SU-DHL-6 (cell line): ENCODE measurements around the gene C4B.
"Not testable (repeated sequence)": the region's sequence is repeated elsewhere in the genome, so short reads cannot be mapped to it uniquely, and the experiment has no call there.

Experiments
- H2AFZ ChIP-seq: fragments of 200-600 bp; sonication (generic); 2 replicates; pipeline ENCODE4 v1.6.1; 2014; ENCODE audit warnings: low read depth, mild to moderate bottlenecking, moderate library complexity, mixed read lengths, antibody characterized with exemption, low read length; ENCODE audit not compliant: severe bottlenecking
- H3F3A ChIP-seq: fragments of 200-600 bp; shearing (Covaris generic); 2 replicates; pipeline ENCODE4 v1.6.0; 2016; ENCODE audit warnings: antibody characterized with exemption, mild to moderate bottlenecking; ENCODE audit not compliant: insufficient read depth
- H3K27ac ChIP-seq: fragments of 200-600 bp; sonication (generic); 2 replicates; pipeline ENCODE4 v1.5.1; 2016; ENCODE audit warnings: low read depth, mild to moderate bottlenecking, low read length, moderate library complexity, mixed read lengths
- H3K27me3 ChIP-seq: fragments of 200-600 bp; sonication (generic), shearing (Covaris generic); 2 replicates; pipeline ENCODE4 v1.6.0; 2014; ENCODE audit warnings: mild to moderate bottlenecking, low read length
- H3K36me3 ChIP-seq: fragments of 200-600 bp; sonication (generic); 2 replicates; pipeline ENCODE4 v1.6.1; 2014; ENCODE audit warnings: mild to moderate bottlenecking, low read length, mixed read lengths
- H3K4me2 ChIP-seq: fragments of 300-600, 200-600 bp; shearing (Covaris generic), sonication (generic); 2 replicates; pipeline ENCODE4 v1.6.0; 2014; ENCODE audit warnings: low read length, low read depth, mild to moderate bottlenecking; ENCODE audit not compliant: poor library complexity, severe bottlenecking
- H3K4me3 ChIP-seq: fragments of 200-600 bp; sonication (generic); 2 replicates; pipeline ENCODE4 v1.5.1; 2014; ENCODE audit warnings: antibody characterized with exemption, low read length, mild to moderate bottlenecking, mixed read lengths; ENCODE audit not compliant: insufficient read depth, poor library complexity, severe bottlenecking
- H3K79me2 ChIP-seq: fragments of 200-600 bp; sonication (generic); 2 replicates; pipeline ENCODE4 v1.6.1; 2014; ENCODE audit warnings: mild to moderate bottlenecking, low read length, moderate library complexity; ENCODE audit not compliant: insufficient read depth
- H3K9ac ChIP-seq: fragments of 200-600 bp; sonication (generic); 2 replicates; pipeline ENCODE4 v1.7.0; 2014; ENCODE audit warnings: mild to moderate bottlenecking, low read length
- H3K9me2 ChIP-seq: fragments of 200-600 bp; sonication (generic); replicated peaks from 2 replicates; pipeline ENCODE4 v1.6.1; 2014; ENCODE audit warnings: low read length; ENCODE audit not compliant: insufficient read depth
- H3K9me3 ChIP-seq: fragments of 200-600 bp; sonication (generic); 2 replicates; pipeline ENCODE4 v1.6.1; 2014; ENCODE audit warnings: low read length, mixed read lengths; ENCODE audit not compliant: insufficient read depth
- H4K20me1 ChIP-seq: fragments of 200-600 bp; sonication (generic); 2 replicates; pipeline ENCODE4 v1.6.1; 2014; ENCODE audit warnings: low read depth, mild to moderate bottlenecking, antibody characterized with exemption, low read length, moderate library complexity, mixed read lengths

Gene C4B

GRCh38 chr6:31994421-31994820 is 20.2 kb upstream of the C4B start:
- not testable (repeated sequence) for H3K36me3 ChIP-seq, H3F3A ChIP-seq, H2AFZ ChIP-seq, H4K20me1 ChIP-seq, H3K27ac ChIP-seq, H3K9ac ChIP-seq, H3K79me2 ChIP-seq, H3K9me2 ChIP-seq, H3K9me3 ChIP-seq, H3K4me3 ChIP-seq, H3K27me3 ChIP-seq, H3K4me2 ChIP-seq

GRCh38 chr6:31996385-31996784 is 18.2 kb upstream of the C4B start:
- H3K4me3 ChIP-seq, H3F3A ChIP-seq, H3K27me3 ChIP-seq, H3K4me2 ChIP-seq, H2AFZ ChIP-seq, H3K79me2 ChIP-seq, H3K9me2 ChIP-seq, H3K27ac ChIP-seq, H3K9ac ChIP-seq, H3K9me3 ChIP-seq, H4K20me1 ChIP-seq, H3K36me3 ChIP-seq: not testable (repeated sequence)

DNA sequence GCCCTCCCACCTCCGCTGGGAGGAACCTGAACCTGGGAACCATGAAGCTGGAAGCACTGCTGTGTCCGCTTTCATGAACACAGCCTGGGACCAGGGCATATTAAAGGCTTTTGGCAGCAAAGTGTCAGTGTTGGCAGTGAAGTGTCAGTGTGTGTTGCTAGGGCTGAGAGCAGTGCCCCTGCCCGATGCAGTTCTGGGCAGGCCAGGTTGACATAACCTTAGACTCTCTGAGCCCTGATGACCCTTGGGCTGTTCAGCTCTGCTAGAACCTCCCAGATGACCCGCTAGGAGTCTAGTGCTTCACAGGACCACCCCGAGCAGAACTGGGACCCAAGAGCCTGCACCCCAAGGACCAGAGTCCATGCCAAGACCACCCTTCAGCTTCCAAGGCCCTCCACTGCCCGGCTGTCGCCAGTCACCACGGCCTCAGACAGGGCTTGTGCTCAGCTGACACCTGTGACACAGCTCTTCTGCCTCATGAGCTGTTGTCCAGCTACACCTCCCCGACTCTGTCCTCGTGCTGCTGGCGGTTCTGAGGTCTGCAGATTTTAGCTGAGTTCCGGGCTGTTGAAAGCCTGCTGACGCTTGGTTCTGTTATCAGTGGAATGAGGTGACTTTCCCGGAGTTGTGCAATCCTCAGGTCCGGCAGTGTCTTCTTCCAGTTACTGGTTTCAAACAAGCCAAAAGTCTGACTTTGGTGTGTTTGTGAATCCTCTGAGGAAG is 11.9 kb upstream of the C4B start:
- H3F3A ChIP-seq, H3K36me3 ChIP-seq, H3K4me2 ChIP-seq, H3K27me3 ChIP-seq, H3K9me2 ChIP-seq, H3K27ac ChIP-seq, H3K9ac ChIP-seq, H4K20me1 ChIP-seq, H2AFZ ChIP-seq, H3K9me3 ChIP-seq, H3K4me3 ChIP-seq, H3K79me2 ChIP-seq: not testable (repeated sequence)

GRCh38 chr6:32003301-32003700 is 11.3 kb upstream of the C4B start:
- not testable (repeated sequence) for H3F3A ChIP-seq, H3K4me2 ChIP-seq, H3K4me3 ChIP-seq, H3K9me3 ChIP-seq, H3K9me2 ChIP-seq, H3K79me2 ChIP-seq, H2AFZ ChIP-seq, H3K27me3 ChIP-seq, H3K27ac ChIP-seq, H4K20me1 ChIP-seq, H3K36me3 ChIP-seq, H3K9ac ChIP-seq

- H2AFZ ChIP-seq, H3K9me3 ChIP-seq, H3K9me2 ChIP-seq, H3K4me2 ChIP-seq, H3K27ac ChIP-seq, H4K20me1 ChIP-seq, H3K4me3 ChIP-seq, H3F3A ChIP-seq, H3K27me3 ChIP-seq, H3K36me3 ChIP-seq, H3K79me2 ChIP-seq, H3K9ac ChIP-seq: not testable (repeated sequence)
Measured at GRCh38 chr6:32004393-32004792, 10.2 kb upstream of the C4B start.

DNA sequence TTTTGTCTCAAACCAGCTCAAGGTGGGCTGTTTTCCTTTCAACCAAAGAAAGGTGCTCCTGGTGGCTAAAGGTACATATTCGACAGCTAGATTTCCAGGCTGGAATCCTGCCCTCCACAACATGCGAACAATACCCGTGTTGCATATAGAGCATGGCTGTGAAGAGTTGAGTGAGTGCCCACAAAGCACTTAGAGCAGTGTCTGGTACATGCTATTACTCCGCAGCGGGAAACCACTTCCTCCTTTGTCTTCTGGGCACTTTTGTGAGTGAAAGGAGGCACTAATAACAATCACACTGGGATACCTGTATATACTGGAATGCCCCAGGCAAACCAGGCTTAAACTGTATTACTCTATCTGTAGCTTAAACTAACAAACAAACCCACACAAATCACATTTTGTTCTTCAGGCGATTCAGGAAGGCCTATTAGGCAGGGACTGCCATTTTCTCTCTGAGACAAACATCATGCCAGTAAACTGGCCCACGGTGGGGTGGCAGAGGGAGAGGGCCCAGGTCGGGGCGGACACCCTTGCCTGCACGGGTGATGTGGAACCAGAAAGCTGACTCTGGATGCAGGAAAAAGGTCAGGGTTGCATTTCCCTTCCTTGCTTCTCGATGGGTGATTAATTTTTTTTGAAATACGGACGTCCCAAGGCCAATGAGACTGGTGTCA is 9.6 kb upstream of the C4B start:
- H4K20me1 ChIP-seq, H3K4me2 ChIP-seq, H3K4me3 ChIP-seq, H3K9me3 ChIP-seq, H3K79me2 ChIP-seq, H3K27me3 ChIP-seq, H3F3A ChIP-seq, H3K9me2 ChIP-seq, H2AFZ ChIP-seq, H3K27ac ChIP-seq, H3K9ac ChIP-seq, H3K36me3 ChIP-seq: not testable (repeated sequence)

DNA sequence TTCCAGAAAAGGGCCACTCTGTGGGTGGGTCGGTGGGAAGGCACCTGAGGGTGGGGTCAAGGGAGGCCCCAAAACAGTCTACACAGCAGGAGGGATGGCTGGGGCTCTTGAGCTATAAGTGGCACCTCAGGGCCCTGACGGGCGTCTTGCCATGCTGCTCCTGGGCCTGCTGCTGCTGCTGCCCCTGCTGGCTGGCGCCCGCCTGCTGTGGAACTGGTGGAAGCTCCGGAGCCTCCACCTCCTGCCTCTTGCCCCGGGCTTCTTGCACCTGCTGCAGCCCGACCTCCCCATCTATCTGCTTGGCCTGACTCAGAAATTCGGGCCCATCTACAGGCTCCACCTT is 9.1 kb upstream of the C4B start:
- H3K4me3 ChIP-seq, H2AFZ ChIP-seq, H3K27me3 ChIP-seq, H3K36me3 ChIP-seq, H3K9me2 ChIP-seq, H3K9ac ChIP-seq, H3K79me2 ChIP-seq, H3K9me3 ChIP-seq, H3K27ac ChIP-seq, H3F3A ChIP-seq, H3K4me2 ChIP-seq, H4K20me1 ChIP-seq: not testable (repeated sequence)

- H3K4me2 ChIP-seq, H3K9ac ChIP-seq, H3K4me3 ChIP-seq, H3K9me3 ChIP-seq, H3K36me3 ChIP-seq, H2AFZ ChIP-seq, H3K27ac ChIP-seq, H4K20me1 ChIP-seq, H3F3A ChIP-seq, H3K27me3 ChIP-seq, H3K79me2 ChIP-seq, H3K9me2 ChIP-seq: not testable (repeated sequence)
Measured at GRCh38 chr6:32005991-32006529, 8.5 kb upstream of the C4B start.
